ENCODE data around the gene PLA2G2F.

GRCh38 chr1:20093940-20094391, 45.2 kb upstream of the PLA2G2F start:
- TF ChIP-seq GATAD2B (IDR thresholded peaks at IDR 0.05; ENCODE audit: borderline replicate concordance) (no peak), RAD51 (IDR thresholded peaks at IDR 0.05; ENCODE audit: borderline replicate concordance, low read depth) (no peak), TEAD4 (IDR thresholded peaks at IDR 0.05; ENCODE audit: low read length) (no peak), TEAD4 (CRISPR knock-in tag; IDR thresholded peaks at IDR 0.05; ENCODE audit: borderline replicate concordance) (no peak), ETV6 (IDR thresholded peaks at IDR 0.05; ENCODE audit: borderline replicate concordance in 1 of 2, low read depth in 2 of 2, low read length in 1 of 2) (no peak), ETV6 (CRISPR knock-in tag; IDR thresholded peaks at IDR 0.05; ENCODE audit: borderline replicate concordance) (no peak), KLF1 (tag; IDR thresholded peaks at IDR 0.05) (no peak), HCFC1 (IDR thresholded peaks at IDR 0.05; ENCODE audit: low read depth, low read length) (no peak), ZHX1 (conservative IDR thresholded peaks at IDR 0.05; ENCODE audit: low read length) (no peak), NFYB (IDR thresholded peaks at IDR 0.05; ENCODE audit: extremely low read depth, insufficient read length) (no peak)

All from K562 (cell line).